Tibial artery (tissue), 4 donors: ENCODE results near the gene RASD1.

Experiments used
- DNase-seq, 2 donors: peaks; one replicate each; pipeline ENCODE4 v3.0.0-alpha.2; 2019
- H3K27ac ChIP-seq, 2 donors: fragments of 200-600 bp; sonication (generic) in 1 of 2; 1 replicate in 1 of 2; 2 replicates in 1 of 2; pipeline ENCODE4 v1.5.1; 2018 to 2019; ENCODE audit warnings: mild to moderate bottlenecking in 1 of 2
- H3K27me3 ChIP-seq, 2 donors: fragments of 200-600 bp; sonication (generic) in 1 of 2; one replicate each; pipeline versions ENCODE4 v1.5.1 to v1.6.0; 2016 to 2019
- H3K36me3 ChIP-seq, 3 donors: fragments of 200-600 bp; sonication (generic) in 2 of 3; one replicate each; pipeline ENCODE4 v1.5.1; 2016 to 2019; ENCODE audit warnings: mild to moderate bottlenecking in 2 of 3
- H3K4me1 ChIP-seq, 4 donors: fragments of 200-600 bp; sonication (generic) in 2 of 4; 1 replicate in 3 of 4; 2 replicates in 1 of 4; pipeline ENCODE4 v1.5.1; 2016 to 2019
- H3K4me3 ChIP-seq, 2 donors: fragments of 200-600 bp; sonication (generic) in 1 of 2; 1 replicate in 1 of 2; 2 replicates in 1 of 2; pipeline ENCODE4 v1.5.1; 2018 to 2019; ENCODE audit warnings: mild to moderate bottlenecking in 2 of 2
- H3K9me3 ChIP-seq, 3 donors: fragments of 200-600 bp; sonication (generic) in 1 of 3; one replicate each; pipeline ENCODE4 v1.5.1; 2016 to 2019
- CTCF ChIP-seq, 2 experiments: fragments of 200-600 bp in 1 of 2; fragments of 450-650 bp in 1 of 2; IDR thresholded peaks; one replicate each; pipeline ENCODE4 v1.5.1; 2017 to 2019; ENCODE audit warnings: antibody characterized with exemption in 2 of 2, mild to moderate bottlenecking in 1 of 2, moderate library complexity in 1 of 2
- intact Hi-C: fragments of 100-400 bp; cut with DNase I; formaldehyde crosslinking; loops from one replicate; pipeline ENCODE4 v1.15.0; 2023; ENCODE audit warnings: low total_unique reads

Gene RASD1

GRCh38 chr17:17484451-17484899, 11.7 kb downstream of the RASD1 start:
- H3K27ac ChIP-seq, result no peak overlapping the region
- H3K4me1 ChIP-seq, result peaks cover 0 to 4% (median 0%) of the 10 kb centered on the region in 4 donors
- H3K36me3 ChIP-seq, result peaks cover 4 to 42% (median 13%) of the 10 kb centered on the region in 3 donors
- intact Hi-C loops, result no loop called here
- H3K4me3 ChIP-seq, result no peak overlapping the region
- H3K27me3 ChIP-seq, result no peaks in the 10 kb centered on the region
- TF ChIP-seq CTCF (IDR thresholded peaks at IDR 0.05), result no peak
- H3K9me3 ChIP-seq, result no peaks in the 10 kb centered on the region
- no peak for DNase-seq

GRCh38 chr17:17481860-17482259, 14.3 kb downstream of the RASD1 start:
- no peak overlapping the region for H3K4me3 ChIP-seq
- no peaks in the 10 kb centered on the region for H3K27me3 ChIP-seq
- DNase-seq, result no peak
- no peaks in the 10 kb centered on the region for H3K9me3 ChIP-seq
- no peak overlapping the region for H3K27ac ChIP-seq
- peaks cover 0 to 23% (median 15%) of the 10 kb centered on the region in 4 donors for H3K4me1 ChIP-seq
- intact Hi-C loops, result no loop called here
- TF ChIP-seq CTCF (IDR thresholded peaks at IDR 0.05), result no peak
- peaks cover 0 to 17% (median 8%) of the 10 kb centered on the region in 3 donors for H3K36me3 ChIP-seq

GRCh38 chr17:17480593-17481148, 15.5 kb downstream of the RASD1 start:
- H3K27me3 ChIP-seq, result no peaks in the 10 kb centered on the region
- no peaks in the 10 kb centered on the region for H3K9me3 ChIP-seq
- intact Hi-C loops, result no loop called here
- no peak overlapping the region for H3K4me3 ChIP-seq
- no peak overlapping the region for H3K27ac ChIP-seq
- no peak for TF ChIP-seq CTCF (IDR thresholded peaks at IDR 0.05)
- H3K36me3 ChIP-seq, result peaks cover 0 to 8% (median 8%) of the 10 kb centered on the region in 3 donors
- peaks cover 0 to 30% (median 20%) of the 10 kb centered on the region in 4 donors for H3K4me1 ChIP-seq
- DNase-seq, result no peak

GRCh38 chr17:17479209-17479608, 17.0 kb downstream of the RASD1 start:
- H3K27me3 ChIP-seq, result no peaks in the 10 kb centered on the region
- intact Hi-C loops, result no loop called here
- TF ChIP-seq CTCF (IDR thresholded peaks at IDR 0.05), result no peak
- H3K4me3 ChIP-seq, result no peak overlapping the region
- no peak overlapping the region for H3K27ac ChIP-seq
- H3K4me1 ChIP-seq, result peaks cover 0 to 30% (median 20%) of the 10 kb centered on the region in 4 donors
- peaks cover 0 to 8% (median 4%) of the 10 kb centered on the region in 3 donors for H3K36me3 ChIP-seq
- no peak for DNase-seq
- H3K9me3 ChIP-seq, result no peaks in the 10 kb centered on the region

- Histone ChIP-seq H3K4me1 (peaks cover 0 to 30% (median 20%) of the 10 kb centered on the region in 4 donors), H3K27me3 (no peaks in the 10 kb centered on the region), H3K9me3 (no peaks in the 10 kb centered on the region), H3K4me3 (peak within 1 kb of the TSS; percentile 78 to 97), H3K27ac (peak within 1 kb of the TSS; percentile 84 to 94), H3K36me3 (peaks cover 0 to 8% (median 4%) of the 10 kb centered on the region in 3 donors)
- DNase-seq, result peak; percentile 90 to 94
- intact Hi-C loops, result no loop called here
- peak in 1 of 2 experiments; percentile 15 for TF ChIP-seq CTCF (IDR thresholded peaks at IDR 0.05)
These were observed 19.2 kb downstream of the RASD1 start, which contains the start of gene MED9 for GRCh38 chr17:17476865-17477467. Gene MED9 (plus strand): TSS chr17:17477000. CDS start chr17:17477042, 42 bp downstream.
